HG02852 (cell line): Measurements from ENCODE around the gene TMEM165.
A peak's percentile ranks its signal among the peaks of the same experiment; 100 is the strongest.
"Not testable (repeated sequence)": the region's sequence is repeated elsewhere in the genome, so short reads cannot be mapped to it uniquely, and the experiment has no call there.

Source experiments
- ATAC-seq: cut with Tn5 transposase; IDR thresholded peaks from one replicate; pipeline ENCODE4 v1.9.1; 2021; ENCODE audit warnings: mild to moderate bottlenecking, moderate library complexity; ENCODE audit not compliant: unreplicated experiment

Gene TMEM165, protein sequence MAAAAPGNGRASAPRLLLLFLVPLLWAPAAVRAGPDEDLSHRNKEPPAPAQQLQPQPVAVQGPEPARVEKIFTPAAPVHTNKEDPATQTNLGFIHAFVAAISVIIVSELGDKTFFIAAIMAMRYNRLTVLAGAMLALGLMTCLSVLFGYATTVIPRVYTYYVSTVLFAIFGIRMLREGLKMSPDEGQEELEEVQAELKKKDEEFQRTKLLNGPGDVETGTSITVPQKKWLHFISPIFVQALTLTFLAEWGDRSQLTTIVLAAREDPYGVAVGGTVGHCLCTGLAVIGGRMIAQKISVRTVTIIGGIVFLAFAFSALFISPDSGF

DNA sequence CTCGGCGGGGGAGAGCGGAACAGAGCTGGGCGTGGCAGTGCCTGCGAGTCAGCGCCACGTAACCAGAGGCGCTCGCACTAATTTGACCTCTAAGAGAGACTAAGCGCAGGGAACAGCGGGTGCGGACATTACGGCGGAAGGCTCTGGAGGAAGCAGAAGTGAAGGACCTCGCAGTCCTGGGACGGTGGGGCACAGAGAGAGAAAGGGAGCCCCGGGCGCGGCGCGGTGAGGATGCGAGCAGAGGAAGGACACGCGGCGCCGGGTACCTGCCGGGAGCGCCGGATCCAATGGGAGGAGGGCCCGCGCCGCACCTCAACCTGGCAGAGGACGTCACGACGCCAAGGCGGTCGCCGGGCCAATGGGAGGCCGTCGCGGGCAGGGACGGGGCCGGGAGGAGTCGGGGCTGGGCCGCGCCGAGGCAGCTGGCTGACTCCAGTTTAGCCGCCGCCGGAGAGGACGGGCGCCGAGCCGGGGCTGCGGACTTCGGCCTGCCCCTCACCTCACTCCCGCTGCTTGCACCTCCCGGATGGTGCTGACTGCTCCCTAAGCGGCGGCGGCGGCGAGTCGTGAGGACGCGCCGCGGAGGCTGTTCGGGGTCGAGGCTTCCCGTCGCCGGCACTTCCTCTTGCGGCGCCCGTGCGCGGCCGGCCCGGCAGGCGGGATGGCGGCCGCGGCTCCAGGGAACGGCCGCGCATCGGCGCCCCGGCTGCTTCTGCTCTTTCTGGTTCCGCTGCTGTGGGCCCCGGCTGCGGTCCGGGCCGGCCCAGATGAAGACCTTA, at the start of gene TMEM165:
TMEM165 (plus strand) TSS at position 429 of the 779 bp plus-strand sequence; CDS start at position 662, 233 bp downstream.
- peak; percentile 94 for ATAC-seq

DNA sequence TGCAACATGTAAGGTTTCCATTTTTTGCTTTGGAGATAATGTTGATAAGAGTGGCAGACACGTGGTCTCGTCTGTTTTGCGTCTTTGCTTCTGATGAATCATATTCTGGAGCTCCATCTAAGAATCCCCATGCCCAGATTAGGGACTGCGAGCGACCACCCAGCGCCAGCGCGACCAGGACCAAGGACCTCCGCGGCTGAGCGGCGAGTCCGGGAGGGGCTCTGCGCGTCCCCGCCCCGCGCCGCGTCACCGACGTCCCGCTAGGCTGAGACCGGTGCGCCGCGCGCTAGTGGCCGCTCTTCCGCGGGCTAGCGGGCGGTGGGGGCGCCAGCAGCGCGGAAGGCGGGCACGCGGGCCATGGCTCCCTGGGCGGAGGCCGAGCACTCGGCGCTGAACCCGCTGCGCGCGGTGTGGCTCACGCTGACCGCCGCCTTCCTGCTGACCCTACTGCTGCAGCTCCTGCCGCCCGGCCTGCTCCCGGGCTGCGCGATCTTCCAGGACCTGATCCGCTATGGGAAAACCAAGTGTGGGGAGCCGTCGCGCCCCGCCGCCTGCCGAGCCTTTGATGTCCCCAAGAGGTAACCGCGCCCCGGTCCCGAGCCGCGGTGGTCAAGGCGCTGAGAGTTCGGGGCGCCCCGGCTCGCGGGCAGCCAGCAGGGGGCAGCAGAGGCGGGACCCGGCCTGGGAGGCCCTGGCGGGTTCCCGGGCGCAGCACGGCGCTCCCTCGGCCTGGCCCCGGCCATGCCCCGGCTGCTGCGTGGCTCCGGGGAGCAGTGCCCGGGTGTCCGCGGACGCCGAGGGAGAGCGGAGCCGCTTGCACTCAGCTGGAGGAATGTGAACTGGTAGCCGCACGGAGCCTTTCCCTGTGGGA, 49.5 kb upstream of the TMEM165 start, which contains the start of gene SRD5A3:
SRD5A3 (plus strand) TSS at position 263 of the 871 bp plus-strand sequence; CDS start at position 358, 95 bp downstream.
- peak; percentile 94 for ATAC-seq

DNA sequence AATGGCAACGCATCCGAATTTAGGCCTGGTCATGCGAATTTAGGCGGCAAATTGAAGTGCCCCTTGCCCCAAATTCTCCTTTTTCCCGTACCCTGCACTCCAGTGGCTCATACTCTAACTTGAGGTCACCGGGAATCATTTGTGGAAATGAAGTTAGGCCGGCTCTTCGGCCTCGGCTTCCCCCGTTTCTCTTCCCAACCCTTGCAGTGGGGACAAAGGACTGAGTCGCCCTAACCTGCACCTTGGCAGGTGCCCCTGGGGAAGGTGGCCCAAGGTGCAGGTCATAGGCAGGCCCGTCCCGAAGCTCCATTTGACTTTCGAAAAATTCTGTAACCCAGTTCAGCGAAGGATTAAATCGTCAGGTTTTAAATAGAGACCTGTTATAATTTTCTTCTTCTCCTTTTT, 48.9 kb upstream of the TMEM165 start:
- no peak for ATAC-seq

DNA sequence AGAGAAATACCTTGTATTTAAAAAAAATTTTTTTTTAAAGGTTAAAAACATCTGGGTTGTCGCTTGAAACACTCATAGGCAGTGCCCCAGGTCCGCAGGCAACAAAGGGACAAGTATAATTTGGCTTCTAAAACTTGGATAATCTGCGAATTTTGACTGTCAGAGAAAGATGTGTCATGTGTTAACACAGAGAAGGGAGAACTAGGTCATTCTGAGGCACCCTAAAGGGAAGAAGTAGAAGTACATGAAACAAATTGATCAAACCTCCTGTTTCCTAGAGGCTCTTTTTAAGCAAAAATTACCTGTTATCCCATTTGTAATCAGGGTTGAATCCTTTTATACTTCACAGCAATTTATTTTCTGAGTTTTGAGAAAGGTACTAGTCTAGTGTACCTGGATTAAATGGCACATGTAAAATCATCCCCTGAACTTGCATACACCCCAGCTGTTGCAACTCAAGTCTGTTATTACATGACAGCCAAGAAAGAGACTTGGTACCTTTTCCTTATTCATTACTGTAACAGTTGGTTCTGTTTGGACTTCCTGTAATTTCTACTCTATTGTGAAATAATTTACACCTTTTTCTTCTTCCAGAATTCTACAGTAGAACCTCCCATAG, 48.0 kb upstream of the TMEM165 start:
- ATAC-seq: no peak

DNA sequence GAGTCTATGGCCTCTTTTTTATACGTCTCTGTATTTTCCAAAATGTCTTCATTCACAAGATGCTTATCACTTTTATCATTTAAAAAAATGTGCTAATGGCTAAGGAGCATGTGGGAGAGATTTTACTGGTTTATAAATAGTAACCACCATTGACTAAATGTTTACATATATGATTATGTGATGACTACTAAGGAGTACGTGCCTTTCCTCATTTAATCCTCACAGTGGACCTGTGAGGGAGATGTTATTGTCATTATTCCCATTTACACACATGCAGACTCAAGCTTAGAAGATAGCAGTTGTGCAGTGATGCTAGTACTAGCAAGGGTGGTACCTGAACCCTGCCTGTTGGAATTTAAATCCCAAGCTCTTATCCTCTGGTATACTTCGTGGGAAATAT, 47.3 kb upstream of the TMEM165 start:
- no peak for ATAC-seq

DNA sequence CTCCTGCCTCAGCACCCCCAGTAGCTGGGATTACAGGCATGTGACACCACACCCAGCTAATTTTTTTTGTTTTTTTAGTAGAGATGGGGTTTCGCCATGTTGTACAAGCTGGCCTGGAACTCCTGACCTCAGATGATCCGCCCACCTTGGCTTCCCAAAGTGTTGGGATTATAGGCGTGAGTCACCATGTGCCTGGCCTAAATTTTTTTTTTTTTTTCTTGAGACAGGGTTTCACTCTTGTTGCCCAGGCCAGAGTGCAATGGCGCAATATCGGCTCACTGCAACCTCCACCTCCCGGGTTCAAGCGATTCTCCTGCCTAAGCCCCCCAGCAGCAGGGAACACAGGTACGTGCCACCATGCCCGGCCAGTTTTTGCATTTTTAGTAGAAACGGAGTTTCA, 44.9 kb upstream of the TMEM165 start:
- not testable (repeated sequence) for ATAC-seq

DNA sequence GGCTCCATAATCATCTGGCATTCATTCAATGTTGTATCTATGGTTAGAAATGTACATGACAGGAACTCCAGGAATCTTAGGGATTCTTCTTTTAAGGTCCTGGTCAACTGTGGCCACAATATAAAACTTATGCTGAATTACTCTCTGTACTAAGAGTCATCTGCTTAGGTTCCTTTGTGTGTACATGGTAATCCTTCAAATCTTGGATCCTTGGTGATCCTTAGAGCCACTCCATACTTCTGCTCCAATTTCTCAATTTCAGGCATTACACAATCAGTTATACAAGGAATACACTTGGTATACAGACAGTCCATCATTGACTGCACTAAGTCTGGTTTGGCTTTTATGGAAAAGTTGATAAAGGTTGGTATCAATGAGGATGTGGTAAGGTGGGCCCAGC, 43.9 kb upstream of the TMEM165 start:
- no peak for ATAC-seq

DNA sequence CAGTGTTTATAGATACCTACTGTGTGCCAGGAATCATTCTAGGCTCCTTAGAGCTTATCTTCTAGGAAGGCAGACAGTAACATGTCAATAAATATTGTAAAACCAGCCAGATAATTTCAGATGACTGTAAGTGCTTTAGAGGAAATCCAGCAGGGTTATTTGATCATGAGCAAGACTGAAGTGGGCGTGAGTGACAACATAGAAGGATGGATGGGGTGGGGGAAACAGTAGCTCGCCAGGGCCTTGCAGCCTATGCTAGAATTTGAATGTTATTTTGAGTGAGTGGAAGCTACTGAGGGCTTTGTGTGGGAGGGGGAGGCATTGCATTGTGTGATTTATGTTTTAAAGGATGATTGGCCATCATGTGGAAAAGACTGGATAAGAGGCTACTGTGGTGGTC, 43.0 kb upstream of the TMEM165 start:
- ATAC-seq: no peak

DNA sequence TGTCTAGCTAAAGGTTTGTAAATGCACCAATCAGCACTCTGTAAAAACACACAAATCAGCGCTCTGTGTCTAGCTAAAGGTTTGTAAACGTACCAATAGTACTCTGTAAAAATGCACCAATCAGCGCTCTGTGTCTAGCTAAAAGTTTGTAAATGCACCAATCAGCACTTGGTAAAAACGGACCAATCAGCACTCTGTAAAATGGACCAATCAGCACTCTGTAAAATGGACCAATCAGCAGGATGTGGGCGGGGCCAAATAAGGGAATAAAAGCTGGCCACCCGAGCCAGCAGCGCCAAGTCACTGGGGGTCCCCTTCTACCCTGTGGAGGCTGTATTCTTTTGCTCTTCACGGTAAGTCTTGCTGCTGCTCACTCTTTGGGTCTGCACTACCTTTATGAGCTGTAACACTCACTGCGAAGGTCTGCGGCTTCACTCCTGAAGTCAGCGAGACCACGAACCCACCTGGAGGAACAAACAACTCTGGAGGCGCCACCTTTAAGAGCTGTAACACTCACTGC, 42.5 kb upstream of the TMEM165 start:
- ATAC-seq: not testable (repeated sequence)

DNA sequence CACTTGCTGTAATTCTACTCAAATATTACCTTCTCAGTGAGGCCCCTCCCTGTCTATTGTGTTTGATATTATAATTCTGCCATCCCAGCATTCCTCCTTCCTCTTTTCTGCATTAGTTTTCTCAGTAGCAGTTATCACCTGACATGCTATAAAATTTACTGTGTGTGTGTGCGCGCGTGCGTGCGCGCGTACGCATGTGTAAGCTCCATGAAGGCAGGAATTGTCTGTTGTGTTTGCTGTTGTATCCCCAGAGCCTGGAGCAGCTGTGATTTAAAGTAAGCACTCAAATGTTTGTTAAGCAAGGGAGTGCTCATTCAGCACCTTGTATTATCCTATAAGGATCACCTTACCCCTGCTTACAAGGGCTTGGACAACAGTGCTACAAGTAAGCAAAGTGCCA, 41.1 kb upstream of the TMEM165 start:
- ATAC-seq: no peak

DNA sequence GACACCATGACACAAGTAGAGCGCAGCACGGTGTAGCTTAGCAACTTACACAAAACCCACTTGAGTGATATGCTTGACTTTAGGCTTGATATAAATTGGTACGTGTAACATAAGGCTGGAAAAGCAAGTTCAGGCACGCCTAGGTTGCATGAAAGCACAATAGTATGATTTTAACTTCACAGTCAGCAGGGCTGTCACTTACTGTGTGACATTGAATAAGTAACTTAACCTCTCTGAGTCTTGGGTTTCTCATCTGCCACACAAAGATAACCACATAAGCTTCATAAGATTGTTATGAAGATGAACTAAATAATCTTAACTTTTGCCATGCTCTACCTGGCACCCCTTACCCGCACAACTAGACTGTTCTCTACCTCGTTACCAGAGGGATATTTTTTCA, 40.2 kb upstream of the TMEM165 start:
- ATAC-seq: no peak

DNA sequence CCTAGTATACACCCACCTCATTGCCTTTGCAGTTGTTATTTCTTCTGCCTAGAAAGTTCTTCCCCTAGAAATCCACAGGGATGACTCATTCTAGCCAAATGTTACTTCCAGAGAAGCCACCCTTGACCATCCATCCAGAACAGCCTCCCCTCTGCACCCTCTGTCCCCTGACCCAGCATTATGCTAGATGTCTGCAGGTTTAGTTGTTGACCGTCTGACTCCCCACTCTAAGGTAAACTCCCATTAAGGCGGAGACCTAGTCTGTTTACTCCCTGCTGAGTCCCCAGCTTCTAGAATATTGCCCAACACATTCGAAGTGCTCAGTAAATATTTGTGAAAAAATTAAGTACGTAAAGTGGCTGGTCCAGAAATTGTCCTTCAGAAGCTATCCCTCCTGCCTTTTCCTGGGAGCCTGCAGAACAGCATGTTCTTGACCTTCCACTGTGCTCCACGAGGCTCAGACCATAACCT, 38.7 kb upstream of the TMEM165 start:
- no peak for ATAC-seq

DNA sequence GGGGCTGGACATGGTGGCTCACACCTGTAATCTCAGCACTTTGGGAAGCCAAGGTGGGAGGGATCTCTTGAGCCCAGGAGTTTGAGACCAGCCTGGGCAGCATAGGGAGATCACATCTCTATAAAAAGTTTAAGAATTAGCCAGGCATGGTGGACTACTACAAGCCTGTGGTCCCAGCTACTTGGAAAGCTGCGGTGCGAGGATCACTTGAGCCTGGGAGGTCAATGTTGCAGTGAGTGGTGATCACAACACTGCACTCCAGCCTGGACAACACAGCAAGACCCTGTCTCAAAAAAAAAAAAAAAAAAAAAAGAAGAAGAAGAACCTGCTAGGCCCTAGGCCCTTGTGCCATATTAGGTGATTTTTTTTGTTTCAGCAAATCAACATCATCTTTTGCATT, 37.5 kb upstream of the TMEM165 start:
- ATAC-seq: no peak

DNA sequence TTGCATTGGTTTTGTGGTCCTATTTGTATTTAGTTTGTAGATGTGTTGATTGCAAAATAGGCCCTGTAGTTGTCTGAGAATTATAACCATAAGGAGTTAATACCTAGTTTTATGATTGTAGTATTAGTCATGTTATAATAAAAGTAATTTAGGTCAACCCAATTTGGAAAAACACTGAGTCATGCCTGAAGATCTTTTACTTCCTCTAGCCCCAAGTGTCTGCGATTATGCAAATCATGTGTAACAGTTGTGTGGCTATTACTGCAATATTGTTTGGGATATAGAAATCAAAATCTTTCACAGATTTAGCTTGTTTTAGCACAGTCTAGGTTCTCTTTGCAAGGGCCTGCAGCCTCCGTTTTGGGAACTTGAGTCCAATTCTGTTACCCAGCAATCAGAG, 37.1 kb upstream of the TMEM165 start:
- peak; percentile 75 for ATAC-seq

DNA sequence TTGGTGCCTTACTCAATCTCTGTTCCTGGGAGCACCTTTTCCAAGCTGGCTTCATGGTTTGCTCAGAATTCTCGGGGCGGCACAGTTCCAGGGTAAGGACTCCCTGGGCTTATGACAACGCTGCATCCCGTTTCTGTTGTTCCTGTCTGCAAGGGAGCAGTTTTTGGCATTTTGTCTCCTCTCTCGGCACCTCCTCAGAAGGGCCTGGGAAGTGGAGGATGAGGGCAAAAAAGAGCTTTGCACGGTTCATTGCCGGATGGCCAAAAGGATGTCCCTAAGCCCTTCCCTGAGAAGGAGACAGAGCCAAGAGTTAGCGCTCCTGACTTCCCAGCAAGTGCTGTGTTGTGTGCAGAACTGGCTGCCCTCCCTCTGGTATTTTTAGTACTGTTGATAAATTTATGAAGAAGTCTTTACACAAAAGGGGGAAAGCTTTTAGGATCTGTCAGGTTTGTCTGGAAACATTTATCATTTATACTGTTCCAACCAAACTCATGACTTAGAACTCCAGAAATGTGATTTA, 36.3 kb upstream of the TMEM165 start:
- ATAC-seq: no peak

DNA sequence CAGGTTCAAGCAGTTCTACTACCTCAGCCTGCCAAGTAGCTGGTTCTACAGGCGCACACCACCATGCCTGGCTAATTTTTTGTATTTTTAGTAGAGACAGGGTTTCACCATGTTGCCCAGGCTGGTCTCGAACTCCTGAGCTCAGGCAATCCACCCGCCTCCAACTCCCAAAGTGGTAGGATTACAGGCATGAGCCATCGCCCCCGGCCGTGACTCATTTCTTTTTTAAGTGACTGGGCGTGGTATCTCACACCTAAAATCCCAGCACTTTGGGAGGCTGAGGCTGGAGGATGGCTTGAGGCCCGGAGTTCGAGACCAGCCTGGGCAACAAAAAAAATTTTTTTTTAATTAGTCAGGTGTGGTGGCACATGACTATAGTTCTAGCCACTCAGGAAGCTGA, 32.8 kb upstream of the TMEM165 start:
- not testable (repeated sequence) for ATAC-seq

DNA sequence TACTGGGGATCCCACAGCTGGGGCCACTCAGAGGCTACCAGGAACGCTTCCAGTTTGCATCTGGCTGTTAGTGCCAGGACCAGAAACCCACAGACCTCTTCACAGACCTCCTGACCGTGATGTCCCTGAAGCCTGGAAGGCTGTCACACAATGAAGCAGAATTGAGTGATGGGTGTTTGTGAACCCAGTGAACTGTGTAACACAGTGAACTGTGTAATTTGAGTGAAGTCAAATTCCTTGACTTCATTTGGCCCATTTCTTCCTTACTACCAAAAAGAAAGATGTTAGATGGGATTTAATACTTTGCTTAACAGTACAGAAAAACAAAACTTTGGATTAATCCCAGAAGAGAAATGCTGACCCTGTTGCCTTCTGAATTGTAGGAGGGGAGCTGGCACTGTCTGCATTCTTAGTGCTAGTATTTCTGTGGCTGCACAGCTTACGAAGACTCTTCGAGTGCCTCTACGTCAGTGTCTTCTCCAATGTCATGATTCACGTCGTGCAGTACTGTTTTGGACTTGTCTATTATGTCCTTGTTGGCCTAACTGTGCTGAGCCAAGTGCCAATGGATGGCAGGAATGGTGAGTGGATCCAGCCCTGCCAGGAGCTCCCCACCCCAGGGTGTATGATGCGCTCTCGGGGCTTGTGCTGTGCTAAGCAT, 31.9 kb upstream of the TMEM165 start:
- no peak for ATAC-seq

DNA sequence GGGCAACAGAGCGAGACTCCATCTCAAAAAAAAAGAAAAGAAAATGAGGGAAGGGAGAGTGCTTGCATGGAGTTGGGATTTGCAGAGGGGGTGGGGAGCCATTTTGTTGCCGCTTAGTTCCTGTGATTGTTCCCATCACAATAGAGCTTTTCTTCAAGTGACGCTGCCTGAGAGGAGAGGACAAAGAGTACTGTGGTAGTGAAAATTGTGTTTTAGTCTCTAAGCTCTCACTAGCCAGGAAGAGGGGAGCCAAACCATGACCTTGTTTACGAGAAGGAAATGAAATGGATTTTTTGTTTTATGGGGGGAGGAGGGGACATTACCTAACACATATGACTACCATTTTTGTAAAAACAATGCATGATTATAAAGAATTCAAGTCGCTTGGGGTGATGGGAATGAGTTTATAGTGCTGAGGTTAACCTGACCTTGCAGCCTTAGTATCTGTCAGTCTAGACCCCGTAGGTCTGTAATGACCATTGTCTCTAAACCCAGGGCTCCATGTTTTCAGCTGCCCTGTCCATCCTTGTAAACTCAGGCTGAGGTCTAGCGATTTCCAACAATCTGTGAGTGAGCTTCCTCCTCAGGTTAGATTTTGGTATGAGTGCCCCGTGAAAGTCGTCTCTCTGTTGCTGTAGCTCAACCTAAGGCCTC, 30.9 kb upstream of the TMEM165 start:
- no peak for ATAC-seq

DNA sequence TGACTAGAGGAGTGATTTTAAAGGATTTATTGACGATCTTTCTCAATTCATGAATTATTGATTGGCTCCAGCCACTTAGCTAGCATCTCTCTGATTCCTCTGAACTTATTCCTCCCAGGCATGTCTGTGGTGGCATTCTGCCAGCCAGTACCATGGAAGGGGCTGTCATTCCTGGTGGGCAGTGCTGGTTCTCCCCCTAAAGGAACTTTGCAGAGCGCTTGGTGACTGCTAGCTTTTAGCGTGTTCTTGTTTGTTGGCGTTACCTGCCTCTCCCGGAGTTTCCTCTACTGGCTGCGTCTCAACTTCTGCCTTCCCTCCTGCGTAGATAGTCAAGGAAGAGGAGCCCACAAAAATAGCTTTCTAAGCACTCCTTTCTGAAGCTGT, 30.4 kb upstream of the TMEM165 start:
- ATAC-seq: no peak
